GM19193 (cell line): Measurements from ENCODE around the gene GPBP1.

Experiments
- POLR2A ChIP-seq: IDR thresholded peaks from 4 replicates; pipeline ENCODE4 v1.6.1; 2011; ENCODE audit not compliant: insufficient read depth, insufficient read length; ENCODE audit errors: extremely low read depth

The GPBP1 gene

DNA sequence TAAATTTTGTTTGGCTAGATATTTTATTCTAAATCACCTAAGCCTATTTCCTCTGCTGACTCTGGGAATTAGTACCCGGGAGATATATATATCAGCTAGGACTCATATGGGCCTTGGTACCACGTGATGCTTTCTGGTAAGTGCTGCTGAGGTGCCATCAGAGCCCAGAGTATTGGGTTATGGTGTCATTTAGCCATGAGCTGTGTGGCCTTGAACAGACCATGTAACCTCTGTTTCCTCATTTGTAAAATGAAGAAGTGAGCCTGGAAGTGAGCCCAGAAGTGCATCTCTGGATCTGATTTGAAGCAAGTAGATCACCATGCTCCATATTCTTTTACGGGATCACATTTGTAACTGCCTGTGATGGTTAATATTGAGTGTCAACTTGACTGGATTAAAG lies 126.1 kb downstream of the GPBP1 start:
- no peak for TF ChIP-seq POLR2A

- no peak for TF ChIP-seq POLR2A
Observed at GRCh38 chr5:57302164-57302563, 128.3 kb downstream of the GPBP1 start.

GRCh38 chr5:57302643-57303042 lies 128.8 kb downstream of the GPBP1 start:
- no peak for TF ChIP-seq POLR2A

GRCh38 chr5:57303985-57304384 lies 130.1 kb downstream of the GPBP1 start:
- TF ChIP-seq POLR2A, result no peak

DNA sequence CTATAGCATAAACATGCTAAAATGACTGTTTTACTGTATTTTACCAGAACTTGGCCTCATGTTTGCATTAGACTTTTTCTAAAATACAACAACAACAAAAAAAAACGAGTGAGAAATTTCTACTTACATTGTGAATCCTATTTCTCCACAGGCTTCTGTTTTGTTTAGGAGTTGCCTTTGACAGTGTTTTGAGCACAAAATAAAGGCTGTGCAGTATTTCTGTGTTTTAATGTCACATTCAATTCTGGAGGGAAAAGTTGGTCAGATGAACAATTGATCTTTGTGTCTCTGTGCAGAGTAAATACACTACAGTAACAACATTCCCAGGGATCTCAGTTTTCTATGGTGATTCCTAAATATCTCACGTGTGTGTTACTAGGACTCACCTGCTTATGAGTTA lies 131.1 kb downstream of the GPBP1 start:
- no peak for TF ChIP-seq POLR2A

- TF ChIP-seq POLR2A, result no peak
Observed at GRCh38 chr5:57306359-57306758, 132.5 kb downstream of the GPBP1 start.

- TF ChIP-seq POLR2A, result no peak
Observed at GRCh38 chr5:57307516-57307915, 133.7 kb downstream of the GPBP1 start.

DNA sequence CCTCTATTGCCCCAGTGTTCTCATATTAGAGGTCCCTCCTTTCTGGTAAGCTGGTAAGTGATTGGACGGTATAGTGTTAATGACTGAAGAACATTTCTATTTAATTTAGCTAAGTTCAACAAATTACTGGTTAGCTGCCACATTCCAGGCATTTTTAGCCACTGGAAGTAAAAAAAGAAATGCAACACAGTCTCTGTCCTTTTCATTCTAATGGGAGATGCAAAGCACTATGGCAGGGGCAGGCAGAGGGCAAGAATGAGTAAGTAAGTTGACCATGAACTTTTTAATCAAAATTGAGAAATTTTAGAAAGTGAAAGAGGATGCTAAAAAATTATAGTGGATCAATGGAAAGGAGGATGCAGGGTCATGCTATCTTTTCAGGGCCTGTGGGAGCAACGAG lies 137.4 kb downstream of the GPBP1 start:
- no peak for TF ChIP-seq POLR2A

GRCh38 chr5:57311921-57312735 lies 138.3 kb downstream of the GPBP1 start:
- TF ChIP-seq POLR2A, result no peak

DNA sequence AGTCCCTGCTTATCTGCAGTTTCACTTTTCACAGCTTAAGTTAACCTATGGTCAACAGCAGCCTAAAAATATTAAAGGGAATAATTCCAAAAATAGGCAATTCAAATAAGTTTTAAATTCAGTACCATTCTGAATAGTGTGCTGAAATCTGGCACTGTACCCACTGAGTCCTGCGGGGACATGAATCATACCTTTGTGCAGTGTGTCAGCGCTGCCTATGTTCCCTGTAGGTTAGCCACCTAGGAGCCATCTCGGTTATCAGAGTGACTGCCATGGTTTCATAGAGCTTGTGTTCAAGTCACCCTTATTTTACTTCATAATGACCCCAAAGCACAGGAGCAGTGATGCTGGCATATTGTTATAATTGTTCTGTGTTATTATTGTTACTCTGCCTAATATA lies 139.9 kb downstream of the GPBP1 start:
- TF ChIP-seq POLR2A, result no peak
